Fibroblast of skin of left quadriceps (primary cell): ENCODE data around the gene CDH20.
A peak's percentile ranks its signal among the peaks of the same experiment; 100 is the strongest.

Experiments used
- DNase-seq, 2 experiments: peaks; one replicate each; pipeline ENCODE4 v3.0.0-alpha.2; 2013; ENCODE audit warnings: low read depth in 2 of 2

CDH20 gene

GRCh38 chr18:61575419-61575818 is 242.2 kb downstream of the CDH20 start:
- DNase-seq, result peak in 1 of 2 experiments; percentile 37

DNA sequence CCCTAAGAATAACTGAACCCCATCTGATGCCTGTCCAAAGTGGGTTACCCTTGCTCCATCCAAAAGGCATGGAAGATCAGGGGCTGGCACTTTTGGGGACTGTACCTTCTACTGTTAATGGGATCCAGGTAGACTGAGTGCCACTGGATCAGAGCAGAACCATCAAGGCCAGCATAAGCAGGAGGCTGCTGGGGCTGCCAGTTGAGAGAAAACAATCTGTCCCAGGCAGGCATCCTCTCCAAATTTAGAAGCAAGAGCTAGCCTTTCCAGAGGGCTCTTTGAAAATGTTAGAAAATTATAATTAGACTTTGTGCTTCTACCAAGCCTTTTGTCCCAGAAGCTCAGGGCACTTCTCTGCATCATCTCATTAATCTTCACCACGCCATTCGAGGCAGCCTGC is 245.6 kb downstream of the CDH20 start:
- DNase-seq, result no peak

DNA sequence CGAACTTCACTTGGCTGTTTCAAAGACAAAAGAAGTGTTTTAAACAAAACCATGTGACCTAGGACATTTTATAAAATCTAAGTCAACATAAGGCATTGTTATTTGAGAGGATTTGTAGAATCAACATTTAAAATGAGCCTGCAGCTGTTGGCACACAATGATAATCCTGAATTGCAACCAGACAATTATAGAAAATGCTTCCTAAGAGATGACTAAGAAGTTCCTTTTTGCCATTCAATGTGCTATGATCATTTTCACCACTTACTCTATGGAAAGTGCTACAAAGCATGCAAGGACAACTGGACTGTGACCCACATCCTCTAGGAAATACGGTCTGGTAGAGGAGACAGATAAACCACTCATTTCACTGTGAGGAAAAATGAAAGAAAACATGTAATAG is 246.4 kb downstream of the CDH20 start:
- DNase-seq, result no peak

DNA sequence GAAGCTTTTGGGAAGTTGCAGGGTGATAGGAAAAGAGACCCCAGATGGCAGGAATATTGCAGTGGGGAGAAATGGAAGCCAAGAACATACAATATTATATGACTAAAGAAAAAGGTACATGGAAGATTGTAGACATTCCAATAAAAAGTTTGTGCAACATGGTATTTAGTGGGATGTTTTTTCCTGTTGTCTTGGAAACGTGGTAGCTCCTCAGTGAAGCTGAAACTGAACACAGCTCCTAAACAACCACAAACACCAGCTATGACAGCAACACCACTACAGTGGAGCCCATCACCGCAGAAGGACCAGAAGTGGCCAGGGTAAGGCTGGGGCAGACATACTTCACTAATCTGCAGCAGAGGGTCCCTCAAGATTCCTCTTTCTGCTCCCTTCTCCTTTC is 246.8 kb downstream of the CDH20 start:
- DNase-seq, result no peak

DNA sequence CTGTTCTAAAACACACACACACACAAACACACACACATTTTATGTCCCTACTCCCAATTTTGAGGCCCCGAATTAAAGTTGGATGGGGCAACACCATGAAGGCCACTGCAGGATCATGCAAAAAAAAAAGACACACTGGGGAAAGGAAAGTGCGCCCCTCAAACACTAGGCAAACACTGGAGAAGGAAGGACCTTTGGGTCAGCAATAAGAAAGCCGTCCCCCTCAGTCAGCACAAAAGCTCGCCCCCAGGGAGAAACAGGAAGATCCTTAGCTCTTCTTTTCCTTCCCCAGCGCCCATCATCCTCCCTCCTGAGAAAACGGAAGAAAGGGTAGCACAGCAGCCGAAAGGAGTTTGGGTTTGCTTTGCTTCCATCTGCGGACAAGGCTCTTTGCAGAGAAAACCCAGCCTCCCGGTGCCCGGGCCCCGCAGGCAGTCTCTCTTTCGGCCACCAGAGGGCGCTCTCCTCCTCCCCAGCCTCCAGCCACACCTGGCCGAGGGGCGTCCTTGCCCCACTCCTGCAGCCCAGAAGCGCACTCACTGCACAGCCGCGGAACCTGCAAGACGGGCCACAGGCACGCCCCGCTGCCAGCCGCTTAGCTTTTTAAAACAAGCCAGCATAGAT is 248.5 kb downstream of the CDH20 start:
- no peak for DNase-seq

DNA sequence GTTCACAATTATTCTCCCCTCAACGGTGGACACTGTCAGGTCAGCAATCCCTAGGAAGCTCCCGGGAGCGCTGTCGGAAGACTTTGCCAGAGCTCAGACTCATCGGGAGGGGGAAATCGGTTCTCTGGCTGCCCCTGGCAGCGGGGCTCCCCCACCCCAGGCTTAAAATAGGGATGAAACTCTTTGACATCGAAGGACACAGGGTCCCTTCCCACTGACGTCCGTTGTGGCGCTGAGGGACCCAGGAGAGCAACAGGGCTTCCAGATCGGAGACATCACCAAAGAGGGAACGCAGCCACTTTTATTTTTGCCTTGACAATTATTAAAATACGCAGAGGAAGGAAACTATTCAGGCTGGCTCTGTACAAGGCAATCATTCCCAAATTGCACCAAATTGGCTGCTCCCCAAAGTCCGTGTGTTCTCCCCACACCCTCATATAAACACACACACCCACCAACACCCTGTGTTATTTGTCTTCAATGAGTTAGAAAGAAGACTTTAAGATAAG is 249.0 kb downstream of the CDH20 start:
- DNase-seq, result no peak

DNA sequence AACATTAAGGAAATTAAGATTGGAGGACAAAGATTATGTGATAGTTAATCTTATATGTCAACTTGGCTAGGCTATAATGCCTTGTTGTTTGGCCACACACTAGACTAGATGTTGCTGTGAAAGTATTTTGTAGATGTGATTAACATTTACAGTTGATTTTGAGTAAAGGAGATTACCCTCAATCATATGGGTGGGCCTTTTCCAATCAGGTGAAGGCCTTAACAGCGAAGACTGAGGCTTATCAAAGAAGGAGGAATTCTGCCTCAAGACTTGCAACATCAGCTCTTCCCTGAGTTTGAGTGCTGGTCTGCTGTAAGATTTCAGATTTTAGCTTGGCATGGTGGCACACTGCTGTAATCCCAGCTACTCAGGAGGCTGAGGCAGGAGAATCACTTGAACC is 250.3 kb downstream of the CDH20 start:
- no peak for DNase-seq

DNA sequence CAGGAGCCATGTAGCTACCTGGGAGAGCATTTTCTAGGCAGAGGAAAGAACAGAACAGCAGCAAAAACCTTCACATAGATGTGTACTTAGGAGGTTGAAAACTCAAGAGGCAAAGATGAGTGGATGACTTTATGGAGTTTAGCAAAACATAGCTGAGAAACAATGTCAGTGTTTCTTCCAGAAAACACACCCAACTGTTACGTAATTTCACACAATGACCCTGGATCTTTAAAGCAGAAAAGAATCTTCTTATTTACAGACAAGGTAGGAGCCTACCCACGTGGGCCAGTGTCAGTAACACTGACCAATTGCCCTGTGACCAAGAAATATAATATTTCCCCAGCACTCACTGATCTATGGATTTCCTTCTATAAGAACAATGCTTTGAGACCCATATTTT is 254.6 kb downstream of the CDH20 start:
- no peak for DNase-seq

GRCh38 chr18:61589053-61589723 is 256.0 kb downstream of the CDH20 start:
- DNase-seq, result no peak

DNA sequence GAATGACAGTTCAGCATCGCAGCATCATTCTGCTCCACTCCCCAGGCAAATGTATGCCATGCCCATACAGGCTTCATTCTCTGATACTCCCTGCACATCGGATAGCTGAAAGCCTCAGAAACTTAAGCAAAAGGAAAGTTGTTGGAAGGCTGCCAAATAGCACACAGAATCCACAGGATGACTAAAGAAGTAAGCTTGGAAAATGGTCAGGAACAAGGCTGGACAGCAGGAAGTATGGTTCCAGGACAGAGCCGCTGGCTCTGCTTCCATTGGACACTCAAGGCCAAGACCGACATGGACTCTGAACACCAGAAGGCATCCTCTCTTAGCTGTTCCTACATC is 256.5 kb downstream of the CDH20 start:
- DNase-seq, result peak in 1 of 2 experiments; percentile 65

DNA sequence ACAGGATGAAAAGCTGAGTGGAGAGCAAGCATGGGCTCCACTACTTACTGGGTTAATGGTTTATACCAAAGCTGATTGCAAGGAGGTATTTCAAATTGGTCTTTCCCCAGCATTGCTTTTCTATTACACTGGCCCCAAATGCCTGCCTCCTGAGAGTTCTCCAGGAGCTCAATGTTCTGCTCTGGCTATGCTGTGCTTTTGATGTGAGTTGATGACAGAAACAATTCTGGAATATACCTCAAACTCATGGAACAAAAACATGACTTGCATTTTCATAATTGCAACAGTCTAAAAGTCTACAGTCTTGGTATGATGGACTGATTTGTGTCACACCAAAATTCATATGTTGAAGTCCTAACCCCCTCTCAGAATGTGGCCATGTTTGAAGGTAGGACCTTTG is 258.0 kb downstream of the CDH20 start:
- no peak for DNase-seq

- DNase-seq, result peak; percentile 65 to 68
Observed at GRCh38 chr18:61595615-61596251, 262.5 kb downstream of the CDH20 start.

DNA sequence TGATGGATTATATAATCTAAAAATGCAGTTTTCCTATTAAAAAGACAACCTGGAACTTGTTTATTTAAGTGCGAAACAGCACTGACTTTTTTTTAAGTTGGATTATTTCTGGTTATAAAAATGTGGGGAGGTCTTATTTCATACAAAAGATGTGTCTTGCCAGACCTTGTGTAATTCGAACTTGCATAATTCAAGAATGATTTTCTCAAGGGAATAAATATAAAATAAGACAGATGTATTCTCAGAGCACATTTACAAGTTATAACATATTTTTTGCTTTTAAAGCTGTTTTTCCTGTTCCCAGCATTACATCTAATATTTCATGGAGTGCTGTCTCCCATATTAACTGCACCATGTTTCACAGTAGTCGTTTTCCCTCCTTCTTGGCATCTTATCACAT is 263.1 kb downstream of the CDH20 start:
- peak; percentile 82 to 84 for DNase-seq

DNA sequence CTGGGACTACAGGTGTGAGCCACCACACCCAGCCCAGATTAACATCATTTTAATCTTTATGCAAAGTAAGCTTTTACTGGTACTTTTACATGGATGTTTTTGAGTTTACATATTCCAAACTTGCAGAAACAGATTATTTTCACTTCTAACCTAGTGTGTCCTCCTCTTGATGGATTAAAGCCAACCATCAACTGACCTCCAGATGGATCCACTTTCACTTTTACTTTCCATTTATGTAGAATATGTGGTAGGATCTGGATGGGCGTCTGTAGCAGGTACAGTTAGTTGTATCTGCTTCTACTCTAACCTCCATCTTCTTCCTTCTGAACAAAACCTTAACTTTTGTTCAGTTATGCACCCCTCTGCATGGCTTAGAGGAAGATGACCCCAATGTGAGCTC is 264.1 kb downstream of the CDH20 start:
- DNase-seq, result no peak

- no peak for DNase-seq
Observed at GRCh38 chr18:61600422-61600821, 267.2 kb downstream of the CDH20 start.

DNA sequence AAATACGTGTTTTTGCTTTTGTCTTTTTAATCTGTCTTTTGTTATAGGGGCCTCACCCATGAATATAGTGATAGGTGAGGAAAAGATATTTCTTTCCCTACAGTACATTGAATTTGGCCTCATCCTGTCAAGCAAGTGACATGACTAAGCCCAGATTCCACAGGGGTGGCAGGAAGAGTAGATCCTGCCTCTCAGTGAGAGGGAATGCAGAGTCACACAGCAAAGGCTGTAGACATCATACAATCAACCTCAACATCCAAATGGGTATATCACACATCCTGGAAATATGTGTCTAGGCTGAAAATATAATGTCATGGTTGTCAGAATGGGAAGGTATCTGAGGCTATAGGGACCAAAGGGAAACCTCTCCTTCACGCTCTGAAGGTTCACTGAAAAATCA is 269.6 kb downstream of the CDH20 start:
- DNase-seq, result no peak
